Activated CD8-positive, alpha-beta T cell treated with anti-CD3 and anti-CD28 coated beads, Interleukin-2, amount 10 ng/mL, durations not matched to agents 7 days and 5 days (primary cell): ENCODE measurements around the gene ZFAND6. TPM values are rescaled to one million over a fixed set of nuclear protein-coding genes. Genes with fewer than 3 reads are reported as not detected.

ENCODE experiments used
- ATAC-seq: fragments of 150-1000 bp; cut with Tn5 transposase; one replicate; pipeline ENCODE4 v1.10.0; 2021; ENCODE audit warnings: moderate library complexity
- CTCF ChIA-PET: fragments of 350-600 bp; sonication (Branson Sonifier 250); formaldehyde crosslinking; loops from one replicate; lab custom pipeline; 2021; ENCODE audit warnings: antibody characterized with exemption; lab: Charles Lee
- POLR2A ChIA-PET: fragments of 350-600 bp; sonication (Branson Sonifier 250); formaldehyde crosslinking; loops from one replicate; lab custom pipeline; 2021; ENCODE audit warnings: antibody characterized with exemption; lab: Charles Lee
- DNase-seq: peaks from one replicate; pipeline ENCODE4 v3.0.0-alpha.2; 2020
- H3K27ac Mint-ChIP-seq: one replicate; pipeline ENCODE4 v1.8.0; 2021; ENCODE audit warnings: mild to moderate bottlenecking, mixed read lengths
- H3K27me3 Mint-ChIP-seq: one replicate; pipeline ENCODE4 v1.8.0; 2021; ENCODE audit warnings: low read depth, mixed read lengths
- H3K36me3 Mint-ChIP-seq: one replicate; pipeline ENCODE4 v1.8.0; 2021; ENCODE audit warnings: low read depth, mixed read lengths
- H3K4me1 Mint-ChIP-seq: one replicate; pipeline ENCODE4 v1.8.0; 2021; ENCODE audit warnings: low read depth, mixed read lengths
- H3K4me3 Mint-ChIP-seq: one replicate; pipeline ENCODE4 v1.8.0; 2021; ENCODE audit warnings: mild to moderate bottlenecking, mixed read lengths
- H3K9me3 Mint-ChIP-seq: one replicate; pipeline ENCODE4 v1.8.0; 2022; ENCODE audit warnings: mixed read lengths; ENCODE audit not compliant: insufficient read depth
- total RNA-seq, 2 experiments: library from RNA; stranded (reverse); gene quantifications; one replicate each; pipeline ENCODE4 v1.2.3, GENCODE V29; 2021

ZFAND6 gene
- total RNA-seq, 2 experiments from 2014 or later, result 49.9 to 53.1 TPM

- CTCF ChIA-PET, result no interaction called here
- H3K9me3 Mint-ChIP-seq, result no peaks in the 10 kb centered on the region
Observed at GRCh38 chr15:80100247-80100646, 40.8 kb downstream of the ZFAND6 start.

DNA sequence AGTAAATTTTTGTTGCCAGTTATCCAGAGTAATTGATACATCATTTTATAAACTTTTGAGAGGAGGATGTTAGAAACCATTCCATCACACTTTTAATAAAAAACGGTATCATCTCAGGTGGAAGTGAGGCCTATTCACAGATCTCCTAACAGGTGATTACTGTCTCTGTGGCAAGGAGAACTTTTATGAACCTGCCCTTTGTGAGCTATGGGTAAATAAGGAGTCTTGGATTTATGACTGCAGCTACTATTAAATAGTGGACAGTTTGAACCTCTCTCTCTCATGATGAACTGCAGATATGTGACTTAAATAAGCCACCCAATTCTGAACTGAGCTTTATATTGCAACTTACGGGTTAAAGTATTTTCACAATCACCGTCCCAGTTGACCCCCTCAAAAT lies 45.7 kb downstream of the ZFAND6 start:
- DNase-seq (no peak), ATAC-seq (no peak)
- ChIA-PET POLR2A (no interaction called here), CTCF (no interaction called here)
- Mint-ChIP-seq H3K36me3 (peaks cover 4% of the 10 kb centered on the region), H3K27me3 (no peaks in the 10 kb centered on the region), H3K27ac (no peak overlapping the region), H3K4me1 (no peaks in the 10 kb centered on the region), H3K4me3 (no peak overlapping the region), H3K9me3 (no peaks in the 10 kb centered on the region)

More at GRCh38 chr15:80100247-80100646, 40.8 kb downstream of the ZFAND6 start:
- no peak overlapping the region for H3K4me3 Mint-ChIP-seq
- H3K27me3 Mint-ChIP-seq, result no peaks in the 10 kb centered on the region
- peaks cover 4% of the 10 kb centered on the region for H3K36me3 Mint-ChIP-seq
- POLR2A ChIA-PET, result no interaction called here
- no peak overlapping the region for H3K27ac Mint-ChIP-seq
- ATAC-seq (no peak), DNase-seq (no peak)
- H3K4me1 Mint-ChIP-seq, result peaks cover 6% of the 10 kb centered on the region

- POLR2A ChIA-PET, result no interaction called here
- no peak for ATAC-seq
Observed at GRCh38 chr15:80105595-80105994, 46.1 kb downstream of the ZFAND6 start.

GRCh38 chr15:80106051-80106450 lies 46.6 kb downstream of the ZFAND6 start:
- POLR2A ChIA-PET, result no interaction called here

More at GRCh38 chr15:80105595-80105994, 46.1 kb downstream of the ZFAND6 start:
- H3K4me1 Mint-ChIP-seq, result no peaks in the 10 kb centered on the region
- no peak overlapping the region for H3K4me3 Mint-ChIP-seq
- CTCF ChIA-PET, result no interaction called here
- H3K36me3 Mint-ChIP-seq, result peaks cover 4% of the 10 kb centered on the region
- DNase-seq, result no peak
- no peak overlapping the region for H3K27ac Mint-ChIP-seq
- H3K9me3 Mint-ChIP-seq, result no peaks in the 10 kb centered on the region
- H3K27me3 Mint-ChIP-seq, result no peaks in the 10 kb centered on the region

DNA sequence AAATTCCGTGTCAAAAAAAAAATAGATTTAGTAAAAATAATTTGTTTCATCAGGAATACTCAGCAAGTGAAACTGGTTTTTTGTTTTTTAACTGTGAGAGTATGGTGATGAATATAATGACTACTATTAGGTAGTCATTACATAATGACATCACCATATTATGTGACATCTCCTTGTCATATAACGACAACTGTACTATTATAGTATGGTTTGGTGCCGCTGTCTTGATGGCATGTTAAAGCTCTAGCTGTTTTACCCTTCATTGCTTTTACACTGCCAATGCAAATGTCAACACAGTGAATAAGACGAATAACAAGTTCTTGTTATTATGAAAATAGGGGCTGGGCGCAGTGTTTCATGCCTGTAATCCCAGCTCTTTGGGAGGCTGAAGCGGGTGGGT lies 47.7 kb downstream of the ZFAND6 start:
- Mint-ChIP-seq H3K36me3 (peaks cover 2% of the 10 kb centered on the region), H3K4me3 (no peak overlapping the region), H3K27me3 (no peaks in the 10 kb centered on the region), H3K27ac (no peak overlapping the region), H3K4me1 (no peaks in the 10 kb centered on the region), H3K9me3 (no peaks in the 10 kb centered on the region)
- CTCF ChIA-PET, result no interaction called here
- POLR2A ChIA-PET, result no interaction called here
- ATAC-seq, result no peak
- no peak for DNase-seq

More at GRCh38 chr15:80106051-80106450, 46.6 kb downstream of the ZFAND6 start:
- no peak overlapping the region for H3K4me3 Mint-ChIP-seq
- ATAC-seq (no peak), DNase-seq (no peak)
- no peaks in the 10 kb centered on the region for H3K9me3 Mint-ChIP-seq
- CTCF ChIA-PET, result no interaction called here
- H3K27me3 Mint-ChIP-seq, result no peaks in the 10 kb centered on the region
- H3K4me1 Mint-ChIP-seq, result no peaks in the 10 kb centered on the region
- H3K27ac Mint-ChIP-seq, result no peak overlapping the region
- H3K36me3 Mint-ChIP-seq, result peaks cover 4% of the 10 kb centered on the region

DNA sequence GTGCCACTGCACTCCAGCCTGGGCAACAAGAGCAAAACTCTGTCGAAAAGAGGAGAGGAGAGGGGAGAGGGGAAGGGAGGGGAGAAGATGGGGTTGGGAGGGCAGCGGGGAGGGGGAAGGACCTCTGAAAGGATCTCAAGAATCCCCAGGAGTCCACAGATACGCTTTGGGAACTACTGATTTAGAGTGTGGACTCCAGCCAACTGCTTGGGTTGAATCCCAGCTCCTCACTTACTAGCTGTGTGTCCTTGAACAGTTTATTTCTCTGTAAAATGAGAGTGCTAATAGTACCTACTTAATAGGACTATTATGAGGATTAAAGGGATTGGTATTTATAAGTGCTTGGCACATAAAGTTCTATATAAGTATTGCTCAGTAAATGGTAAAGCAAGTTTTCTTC lies 48.3 kb downstream of the ZFAND6 start:
- no peaks in the 10 kb centered on the region for H3K27me3 Mint-ChIP-seq
- H3K36me3 Mint-ChIP-seq, result peaks cover 2% of the 10 kb centered on the region
- POLR2A ChIA-PET, result no interaction called here
- CTCF ChIA-PET, result no interaction called here
- H3K4me1 Mint-ChIP-seq, result no peaks in the 10 kb centered on the region
- H3K27ac Mint-ChIP-seq, result no peak overlapping the region
- H3K4me3 Mint-ChIP-seq, result no peak overlapping the region
- DNase-seq, result no peak
- no peak for ATAC-seq
- H3K9me3 Mint-ChIP-seq, result no peaks in the 10 kb centered on the region

GRCh38 chr15:80109388-80109787 lies 49.9 kb downstream of the ZFAND6 start:
- Mint-ChIP-seq H3K36me3 (peaks cover 4% of the 10 kb centered on the region), H3K9me3 (no peaks in the 10 kb centered on the region)

DNA sequence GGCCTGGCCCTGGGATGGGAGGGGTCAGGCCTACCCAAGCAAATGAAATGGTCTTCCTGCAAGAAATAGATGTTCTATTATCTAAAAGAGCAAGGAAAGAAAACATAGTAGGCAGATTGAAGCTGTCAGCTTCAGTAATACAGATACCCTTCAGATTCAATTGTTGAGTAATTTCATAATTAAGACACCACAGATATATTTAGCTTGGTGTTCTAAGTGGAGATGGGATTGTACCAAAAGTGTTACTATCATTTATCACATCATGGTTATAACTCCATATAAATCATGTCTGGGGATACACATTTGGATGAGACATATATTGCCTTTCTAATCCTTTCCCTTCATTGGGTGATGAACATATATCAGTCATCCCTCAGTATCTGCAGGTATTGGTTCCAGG lies 51.4 kb downstream of the ZFAND6 start:
- DNase-seq (no peak), ATAC-seq (no peak)
- Mint-ChIP-seq H3K27ac (no peak overlapping the region), H3K4me1 (no peaks in the 10 kb centered on the region), H3K27me3 (no peaks in the 10 kb centered on the region), H3K9me3 (no peaks in the 10 kb centered on the region), H3K36me3 (peaks cover 2% of the 10 kb centered on the region), H3K4me3 (no peak overlapping the region)
- POLR2A ChIA-PET, result no interaction called here
- CTCF ChIA-PET, result no interaction called here

More at GRCh38 chr15:80109388-80109787, 49.9 kb downstream of the ZFAND6 start:
- Mint-ChIP-seq H3K4me3 (no peak overlapping the region), H3K27ac (no peak overlapping the region), H3K4me1 (no peaks in the 10 kb centered on the region), H3K27me3 (no peaks in the 10 kb centered on the region)
- no peak for DNase-seq
- no peak for ATAC-seq
- POLR2A ChIA-PET, result no interaction called here
- CTCF ChIA-PET, result no interaction called here

GRCh38 chr15:80114114-80114513 lies 54.6 kb downstream of the ZFAND6 start:
- H3K4me3 Mint-ChIP-seq, result no peak overlapping the region
- H3K27me3 Mint-ChIP-seq, result no peaks in the 10 kb centered on the region
- H3K4me1 Mint-ChIP-seq, result no peaks in the 10 kb centered on the region
- ChIA-PET CTCF (interaction anchor here (1.5 kb wide), 1 partner anchor 12 kb away, joined by 3 read pairs; no protein-coding TSS in a partner anchor), POLR2A (no interaction called here)
- ATAC-seq (no peak), DNase-seq (no peak)
- H3K27ac Mint-ChIP-seq, result no peak overlapping the region
- H3K36me3 Mint-ChIP-seq, result peaks cover 2% of the 10 kb centered on the region
- H3K9me3 Mint-ChIP-seq, result no peaks in the 10 kb centered on the region

- DNase-seq (no peak), ATAC-seq (no peak)
- ChIA-PET POLR2A (interaction anchor here (0.6 kb wide), 1 partner anchor 58 kb away, joined by 5 read pairs; no protein-coding TSS in a partner anchor), CTCF (interaction anchor here (1.5 to 1.7 kb wide), 2 partner anchors 11 to 42 kb away, joined by 3 read pairs; no protein-coding TSS in a partner anchor)
- H3K27me3 Mint-ChIP-seq, result no peaks in the 10 kb centered on the region
- no peaks in the 10 kb centered on the region for H3K4me1 Mint-ChIP-seq
- no peak overlapping the region for H3K4me3 Mint-ChIP-seq
- no peak overlapping the region for H3K27ac Mint-ChIP-seq
- peaks cover 2% of the 10 kb centered on the region for H3K36me3 Mint-ChIP-seq
- H3K9me3 Mint-ChIP-seq, result no peaks in the 10 kb centered on the region
Observed at GRCh38 chr15:80115021-80115420, 55.5 kb downstream of the ZFAND6 start.

DNA sequence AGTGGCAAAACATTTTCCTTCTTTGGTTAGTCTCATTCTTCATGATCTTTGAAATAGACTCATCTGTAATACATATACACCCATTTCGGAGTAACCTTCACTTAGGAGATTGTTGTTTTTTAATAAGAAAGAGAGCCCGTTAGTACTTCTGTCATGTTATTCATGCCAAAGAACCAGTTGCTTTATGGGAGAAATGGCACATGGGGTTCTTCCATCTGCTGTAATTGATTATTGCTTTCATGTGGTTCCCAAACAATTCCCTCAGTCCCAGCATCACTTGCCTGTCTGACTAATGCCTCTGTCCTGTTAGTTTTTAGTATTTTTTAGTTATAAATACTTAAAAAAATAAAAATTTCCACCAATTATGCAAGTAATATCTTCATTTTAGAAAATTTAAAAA lies 59.5 kb downstream of the ZFAND6 start:
- no peak overlapping the region for H3K27ac Mint-ChIP-seq
- ChIA-PET CTCF (no interaction called here), POLR2A (no interaction called here)
- H3K4me3 Mint-ChIP-seq, result no peak overlapping the region
- peaks cover 11% of the 10 kb centered on the region for H3K36me3 Mint-ChIP-seq
- no peaks in the 10 kb centered on the region for H3K4me1 Mint-ChIP-seq
- H3K9me3 Mint-ChIP-seq, result no peaks in the 10 kb centered on the region
- DNase-seq, result no peak
- no peaks in the 10 kb centered on the region for H3K27me3 Mint-ChIP-seq
- no peak for ATAC-seq

GRCh38 chr15:80120636-80121035 lies 61.2 kb downstream of the ZFAND6 start:
- peaks cover 15% of the 10 kb centered on the region for H3K36me3 Mint-ChIP-seq
- POLR2A ChIA-PET, result no interaction called here

DNA sequence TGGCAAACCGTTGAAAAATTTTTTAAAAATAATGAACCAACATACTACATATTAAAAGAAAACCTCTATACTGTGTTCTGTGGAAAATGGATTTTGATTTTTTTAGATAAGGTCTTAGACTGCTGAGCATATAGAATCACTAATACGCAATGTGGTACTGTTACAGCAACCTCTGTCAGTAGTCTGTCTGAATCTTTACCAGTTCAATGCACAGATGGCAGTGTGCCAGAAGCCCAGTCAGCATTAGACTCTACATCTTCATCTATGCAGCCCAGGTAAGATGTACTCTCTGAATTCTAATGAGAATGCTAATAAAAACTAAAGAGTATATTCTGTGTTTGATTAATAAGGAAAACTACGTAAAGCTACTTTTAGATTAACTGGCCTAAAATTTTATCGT lies 62.1 kb downstream of the ZFAND6 start:
- ATAC-seq (no peak), DNase-seq (no peak)
- H3K36me3 Mint-ChIP-seq, result peaks cover 24% of the 10 kb centered on the region
- H3K9me3 Mint-ChIP-seq, result no peaks in the 10 kb centered on the region
- ChIA-PET CTCF (no interaction called here), POLR2A (no interaction called here)
- H3K27me3 Mint-ChIP-seq, result no peaks in the 10 kb centered on the region
- no peak overlapping the region for H3K4me3 Mint-ChIP-seq
- H3K4me1 Mint-ChIP-seq, result peaks cover 6% of the 10 kb centered on the region
- H3K27ac Mint-ChIP-seq, result no peak overlapping the region

More at GRCh38 chr15:80120636-80121035, 61.2 kb downstream of the ZFAND6 start:
- DNase-seq (no peak), ATAC-seq (no peak)
- CTCF ChIA-PET, result no interaction called here
- H3K9me3 Mint-ChIP-seq, result no peaks in the 10 kb centered on the region
- peaks cover under 1% of the 10 kb centered on the region for H3K4me1 Mint-ChIP-seq
- H3K27ac Mint-ChIP-seq, result no peak overlapping the region
- H3K4me3 Mint-ChIP-seq, result no peak overlapping the region
- no peaks in the 10 kb centered on the region for H3K27me3 Mint-ChIP-seq
